Neural cell (in vitro differentiated cells): ENCODE data around the gene CTTNBP2NL. TPM values are rescaled to one million over a fixed set of nuclear protein-coding genes. Genes with fewer than 3 reads are reported as not detected.
"Not testable (repeated sequence)": the region's sequence is repeated elsewhere in the genome, so short reads cannot be mapped to it uniquely, and the experiment has no call there.

Experiments used
- H2AFZ ChIP-seq: fragments of 200-600, 300-800 bp; sonication (generic), shearing (Covaris generic); 2 replicates; pipeline ENCODE4 v1.6.0; 2014; ENCODE audit warnings: low read depth, mild to moderate bottlenecking, antibody characterized with exemption, low read length, moderate library complexity
- H3F3A ChIP-seq: fragments of 200-600 bp; shearing (Covaris generic); 2 replicates; pipeline ENCODE4 v1.6.1; 2016; ENCODE audit warnings: mild to moderate bottlenecking, moderate library complexity, mixed read lengths, antibody characterized with exemption, low read length; ENCODE audit not compliant: insufficient read depth, poor library complexity, severe bottlenecking
- H3K27ac ChIP-seq: fragments of 200-600, 300-800 bp; sonication (generic), shearing (Covaris generic); 2 replicates; pipeline ENCODE4 v1.5.1; 2014; ENCODE audit warnings: mild to moderate bottlenecking, low read length, moderate library complexity
- H3K27me3 ChIP-seq: fragments of 300-800, 200-600 bp; sonication (generic), shearing (Covaris generic); 2 replicates; pipeline ENCODE4 v1.6.0; 2014; ENCODE audit warnings: mild to moderate bottlenecking, low read depth, low read length, moderate library complexity; ENCODE audit not compliant: insufficient read depth
- H3K36me3 ChIP-seq: fragments of 300-800, 200-600 bp; sonication (generic), shearing (Covaris generic); 2 replicates; pipeline ENCODE4 v1.5.1; 2014; ENCODE audit warnings: mild to moderate bottlenecking, antibody characterized with exemption, low read length, moderate library complexity; ENCODE audit not compliant: insufficient read depth
- H3K4me2 ChIP-seq: fragments of 300-800, 200-600 bp; sonication (generic), shearing (Covaris generic); 2 replicates; pipeline ENCODE4 v1.6.0; 2014; ENCODE audit warnings: mild to moderate bottlenecking, low read length
- H3K4me3 ChIP-seq: fragments of 300-800, 200-600 bp; sonication (generic), shearing (Covaris generic); 2 replicates; pipeline ENCODE4 v1.5.1; 2014; ENCODE audit warnings: mild to moderate bottlenecking, low read length, moderate library complexity
- H3K79me2 ChIP-seq: fragments of 200-600 bp; shearing (Covaris generic); replicated peaks from 2 replicates; pipeline ENCODE4 v1.6.0; 2014; ENCODE audit warnings: mild to moderate bottlenecking, low read length, moderate library complexity; ENCODE audit not compliant: insufficient read depth
- H3K9ac ChIP-seq: fragments of 300-800, 200-600 bp; sonication (generic), shearing (Covaris generic); 2 replicates; pipeline ENCODE4 v1.6.1; 2016; ENCODE audit warnings: mild to moderate bottlenecking, low read length, mixed read lengths
- H3K9me2 ChIP-seq: fragments of 200-600 bp; shearing (Covaris generic); 2 replicates; pipeline ENCODE4 v1.6.1; 2016; ENCODE audit warnings: mild to moderate bottlenecking, low read length, mixed read lengths; ENCODE audit not compliant: insufficient read depth
- H3K9me3 ChIP-seq: fragments of 200-600, 300-800 bp; sonication (generic), shearing (Covaris generic); 2 replicates; pipeline ENCODE4 v1.6.1; 2016; ENCODE audit warnings: mild to moderate bottlenecking, mixed run types, low read length, moderate library complexity, mixed read lengths
- H4K20me1 ChIP-seq: fragments of 200-600 bp; shearing (Covaris generic); 2 replicates; pipeline ENCODE4 v1.6.1; 2016; ENCODE audit warnings: mild to moderate bottlenecking, mixed run types; ENCODE audit not compliant: insufficient read depth
- CTCF ChIP-seq: fragments of 450-650 bp; IDR thresholded peaks from 2 replicates; pipeline ENCODE4 v1.5.1; 2014; ENCODE audit warnings: antibody characterized with exemption, mild to moderate bottlenecking, moderate library complexity; ENCODE audit not compliant: poor library complexity, severe bottlenecking
- EP300 ChIP-seq: fragments of 450-650 bp; conservative IDR thresholded peaks from 2 replicates; pipeline ENCODE4 v1.6.1; 2014; ENCODE audit warnings: antibody characterized with exemption, mild to moderate bottlenecking, moderate library complexity; ENCODE audit not compliant: poor library complexity, severe bottlenecking
- EZH2 ChIP-seq: fragments of 200-600, 300-800 bp; shearing (Covaris generic), sonication (generic); IDR thresholded peaks from 2 replicates; pipeline ENCODE4 v1.6.1; 2014; ENCODE audit warnings: antibody characterized with exemption, low read length, borderline replicate concordance, mild to moderate bottlenecking; ENCODE audit not compliant: insufficient read depth, poor library complexity, severe bottlenecking
- MXI1 ChIP-seq: fragments of 450-650 bp; conservative IDR thresholded peaks from 2 replicates; pipeline ENCODE4 v1.6.1; 2014; ENCODE audit warnings: antibody characterized with exemption, mild to moderate bottlenecking; ENCODE audit not compliant: poor library complexity, severe bottlenecking
- POLR2AphosphoS5 ChIP-seq: IDR thresholded peaks from 2 replicates; pipeline ENCODE4 v1.6.1; 2012
- RAD21 ChIP-seq: fragments of 450-650 bp; conservative IDR thresholded peaks from 2 replicates; pipeline ENCODE4 v1.6.1; 2014; ENCODE audit warnings: antibody characterized with exemption, mild to moderate bottlenecking, moderate library complexity
- SMC3 ChIP-seq: fragments of 450-650 bp; conservative IDR thresholded peaks from 2 replicates; pipeline ENCODE4 v1.6.1; 2014; ENCODE audit warnings: antibody characterized with exemption, mild to moderate bottlenecking, moderate library complexity; ENCODE audit not compliant: poor library complexity
- TAF1 ChIP-seq: IDR thresholded peaks from 2 replicates; pipeline ENCODE4 v1.6.1; 2012; ENCODE audit warnings: low read depth
- polyA plus RNA-seq: library from polyadenylated mRNA; depleted of rRNA; stranded (reverse); fragments of >200 nt; gene quantifications from 2 replicates; pipeline ENCODE4 v1.2.3, GENCODE V29; 2014
- TF ChIP-seq, protein P1 (sequence below): IDR thresholded peaks from 2 replicates; pipeline ENCODE4 v1.6.1; 2012; ENCODE audit warnings: borderline replicate concordance

CTTNBP2NL gene
- polyA plus RNA-seq, 1 donor from 2014 or later = 11.8 TPM

DNA sequence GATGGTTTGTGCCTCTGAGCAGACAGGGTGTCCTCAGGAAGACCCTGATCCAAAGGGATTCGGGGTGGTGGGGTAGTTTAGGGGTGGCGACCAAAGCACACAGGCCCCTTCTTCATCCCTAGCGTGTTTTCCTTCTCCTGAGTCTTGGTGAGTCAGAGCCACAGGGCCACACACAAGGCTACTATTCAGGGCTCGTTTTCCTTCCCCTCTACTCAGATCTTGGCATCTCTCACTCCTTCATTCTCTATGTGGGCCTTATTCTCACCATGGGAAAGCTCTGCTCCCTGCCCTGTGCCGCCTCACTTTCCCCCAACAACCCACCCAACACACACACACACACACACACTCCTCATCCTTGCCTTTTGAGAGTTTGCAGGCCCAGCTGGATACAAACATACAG, 69.1 kb downstream of the CTTNBP2NL start:
- H3K9me3 ChIP-seq = no peaks in the 10 kb centered on the region
- H3K36me3 ChIP-seq = no peaks in the 10 kb centered on the region
- no peak overlapping the region for H3K9ac ChIP-seq
- TF ChIP-seq RAD21 (no peak), SMC3 (no peak), MXI1 (no peak), POLR2AphosphoS5 (no peak), EZH2 (no peak), TAF1 (no peak), CTCF (no peak), EP300 (no peak)
- TF ChIP-seq, protein P1, sequence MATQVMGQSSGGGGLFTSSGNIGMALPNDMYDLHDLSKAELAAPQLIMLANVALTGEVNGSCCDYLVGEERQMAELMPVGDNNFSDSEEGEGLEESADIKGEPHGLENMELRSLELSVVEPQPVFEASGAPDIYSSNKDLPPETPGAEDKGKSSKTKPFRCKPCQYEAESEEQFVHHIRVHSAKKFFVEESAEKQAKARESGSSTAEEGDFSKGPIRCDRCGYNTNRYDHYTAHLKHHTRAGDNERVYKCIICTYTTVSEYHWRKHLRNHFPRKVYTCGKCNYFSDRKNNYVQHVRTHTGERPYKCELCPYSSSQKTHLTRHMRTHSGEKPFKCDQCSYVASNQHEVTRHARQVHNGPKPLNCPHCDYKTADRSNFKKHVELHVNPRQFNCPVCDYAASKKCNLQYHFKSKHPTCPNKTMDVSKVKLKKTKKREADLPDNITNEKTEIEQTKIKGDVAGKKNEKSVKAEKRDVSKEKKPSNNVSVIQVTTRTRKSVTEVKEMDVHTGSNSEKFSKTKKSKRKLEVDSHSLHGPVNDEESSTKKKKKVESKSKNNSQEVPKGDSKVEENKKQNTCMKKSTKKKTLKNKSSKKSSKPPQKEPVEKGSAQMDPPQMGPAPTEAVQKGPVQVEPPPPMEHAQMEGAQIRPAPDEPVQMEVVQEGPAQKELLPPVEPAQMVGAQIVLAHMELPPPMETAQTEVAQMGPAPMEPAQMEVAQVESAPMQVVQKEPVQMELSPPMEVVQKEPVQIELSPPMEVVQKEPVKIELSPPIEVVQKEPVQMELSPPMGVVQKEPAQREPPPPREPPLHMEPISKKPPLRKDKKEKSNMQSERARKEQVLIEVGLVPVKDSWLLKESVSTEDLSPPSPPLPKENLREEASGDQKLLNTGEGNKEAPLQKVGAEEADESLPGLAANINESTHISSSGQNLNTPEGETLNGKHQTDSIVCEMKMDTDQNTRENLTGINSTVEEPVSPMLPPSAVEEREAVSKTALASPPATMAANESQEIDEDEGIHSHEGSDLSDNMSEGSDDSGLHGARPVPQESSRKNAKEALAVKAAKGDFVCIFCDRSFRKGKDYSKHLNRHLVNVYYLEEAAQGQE = no peak
- H3K4me2 ChIP-seq = no peak overlapping the region
- no peaks in the 10 kb centered on the region for H4K20me1 ChIP-seq
- no peaks in the 10 kb centered on the region for H3K79me2 ChIP-seq
- H2AFZ ChIP-seq = no peak overlapping the region
- no peaks in the 10 kb centered on the region for H3F3A ChIP-seq
- H3K27me3 ChIP-seq = no peaks in the 10 kb centered on the region
- no peak overlapping the region for H3K27ac ChIP-seq
- no peak overlapping the region for H3K4me3 ChIP-seq
- no peaks in the 10 kb centered on the region for H3K9me2 ChIP-seq

- no peak overlapping the region for H3K27ac ChIP-seq
- H3K27me3 ChIP-seq = no peaks in the 10 kb centered on the region
- peak overlapping the region; percentile 54 for H3K9ac ChIP-seq
Measured at GRCh38 chr1:112466078-112466660, 70.2 kb downstream of the CTTNBP2NL start.

DNA sequence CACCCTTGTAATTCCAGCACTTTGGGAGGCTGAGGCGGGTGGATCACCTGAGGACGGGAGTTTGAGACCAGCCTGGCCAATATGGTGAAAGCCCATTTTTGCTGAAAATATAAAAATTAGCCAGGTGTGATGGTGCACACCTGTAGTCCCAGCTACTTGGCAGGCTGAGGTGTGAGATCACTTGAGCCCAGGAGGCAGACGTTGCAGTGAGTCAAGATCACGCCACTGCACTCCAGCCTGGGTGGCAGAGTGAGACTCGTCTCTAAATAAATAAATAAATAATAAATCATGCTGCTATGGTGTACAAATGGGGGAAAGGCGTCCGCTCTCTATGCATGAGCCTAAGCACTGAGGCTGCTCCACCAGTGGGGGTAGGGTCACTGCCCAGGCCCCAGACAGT, 74.3 kb downstream of the CTTNBP2NL start:
- H3K36me3 ChIP-seq, H3K4me2 ChIP-seq, H3K9me2 ChIP-seq, H3K9ac ChIP-seq, H3K79me2 ChIP-seq, H3K27ac ChIP-seq, H2AFZ ChIP-seq, H3K4me3 ChIP-seq, H3K27me3 ChIP-seq, H3K9me3 ChIP-seq, H4K20me1 ChIP-seq, H3F3A ChIP-seq: not testable (repeated sequence)

More at GRCh38 chr1:112466078-112466660, 70.2 kb downstream of the CTTNBP2NL start:
- Histone ChIP-seq H3F3A (no peaks in the 10 kb centered on the region), H3K4me3 (peak overlapping the region; percentile 63), H3K4me2 (peak overlapping the region; percentile 46), H2AFZ (no peak overlapping the region), H3K36me3 (no peaks in the 10 kb centered on the region), H3K9me3 (no peaks in the 10 kb centered on the region), H3K79me2 (no peaks in the 10 kb centered on the region), H3K9me2 (no peaks in the 10 kb centered on the region), H4K20me1 (no peaks in the 10 kb centered on the region)
- TF ChIP-seq CTCF = peak; percentile 87
- peak; percentile 85 for TF ChIP-seq SMC3
- peak; percentile 64 for TF ChIP-seq RAD21
- peak; percentile 78 for TF ChIP-seq MXI1
- TF ChIP-seq POLR2AphosphoS5 = peak; percentile 31
- TF ChIP-seq TAF1 = no peak
